ENCODE measurements around the gene MTA3.
"Not testable (repeated sequence)": the region's sequence is repeated elsewhere in the genome, so short reads cannot be mapped to it uniquely, and the experiment has no call there.

The MTA3 gene

GRCh38 chr2:42638080-42638784, 69.8 kb downstream of the MTA3 start:
- CTCF ChIA-PET = interaction anchor here (1.2 to 3.4 kb wide), 3 partner anchors 20 to 25 kb away, joined by 3 to 16 read pairs (median 4); no protein-coding TSS in a partner anchor
- TF ChIP-seq CTCF (IDR thresholded peaks at IDR 0.05; ENCODE audit: control extremely low read depth, extremely low read depth, low read depth, missing control alignments) = no peak
- POLR2A ChIA-PET = no interaction called here
- DNase-seq (ENCODE audit: extremely low spot score) = no peak

GRCh38 chr2:42639340-42640077, 71.1 kb downstream of the MTA3 start:
- POLR2A ChIA-PET = interaction anchor here (0.7 kb wide), 1 partner anchor 171 kb away, joined by 3 read pairs; no protein-coding TSS in a partner anchor
- no peak for TF ChIP-seq CTCF (IDR thresholded peaks at IDR 0.05; ENCODE audit: control extremely low read depth, extremely low read depth, low read depth, missing control alignments)
- DNase-seq (ENCODE audit: extremely low spot score) = peak; percentile 40
- CTCF ChIA-PET = interaction anchor here (1.2 to 3.4 kb wide), 3 partner anchors 18 to 25 kb away, joined by 3 to 16 read pairs (median 4); no protein-coding TSS in a partner anchor

- TF ChIP-seq CTCF (IDR thresholded peaks at IDR 0.05; ENCODE audit: control extremely low read depth, extremely low read depth, low read depth, missing control alignments) = no peak
- ChIA-PET POLR2A (no interaction called here), CTCF (interaction anchor here (3.4 kb wide), 1 partner anchor 23 kb away, joined by 16 read pairs; no protein-coding TSS in a partner anchor)
- DNase-seq (ENCODE audit: extremely low spot score) = no peak
Measured at GRCh38 chr2:42640261-42640660, 71.8 kb downstream of the MTA3 start.

- DNase-seq (ENCODE audit: extremely low spot score); POLR2A ChIA-PET: not testable (repeated sequence)
- CTCF ChIA-PET = interaction anchor here (5.2 kb wide), 1 partner anchor 22 kb away, joined by 21 read pairs; no protein-coding TSS in a partner anchor
Measured at GRCh38 chr2:42642371-42642770, 73.9 kb downstream of the MTA3 start.

GRCh38 chr2:42645551-42645950, 77.1 kb downstream of the MTA3 start:
- ChIA-PET POLR2A (no interaction called here), CTCF (interaction anchor here (0.8 to 5.2 kb wide), 2 partner anchors 18 to 98 kb away, joined by 3 to 21 read pairs; no protein-coding TSS in a partner anchor)
- TF ChIP-seq CTCF (IDR thresholded peaks at IDR 0.05; ENCODE audit: control extremely low read depth, extremely low read depth, low read depth, missing control alignments) = no peak
- no peak for DNase-seq (ENCODE audit: extremely low spot score)

- ChIA-PET CTCF (interaction anchor here (5.2 kb wide), 1 partner anchor 15 kb away, joined by 30 read pairs; no protein-coding TSS in a partner anchor), POLR2A (no interaction called here)
- DNase-seq (ENCODE audit: extremely low spot score) = no peak
- no peak for TF ChIP-seq CTCF (IDR thresholded peaks at IDR 0.05; ENCODE audit: control extremely low read depth, extremely low read depth, low read depth, missing control alignments)
Measured at GRCh38 chr2:42648796-42649195, 80.4 kb downstream of the MTA3 start.

Measured in GM10248 (cell line).